Measurements from ENCODE around the gene SEC23IP. TPM values are rescaled to one million over a fixed set of nuclear protein-coding genes. Genes with fewer than 3 reads are reported as not detected.

SEC23IP gene
- 46.1 and 50.7 TPM in 2 replicates for polyA plus RNA-seq (2013)

GRCh38 chr10:119892188-119893065 lies at the start of gene SEC23IP:
SEC23IP (plus strand) TSS chr10:119892730; CDS start chr10:119892783, 53 bp downstream.
- Histone ChIP-seq H2BK12ac (ENCODE audit: low read length) (no peak within 1 kb of the TSS), H3K9ac (ENCODE audit: low read length) (peak within 1 kb of the TSS; percentile 89), H2AK5ac (ENCODE audit: low read length) (peak within 1 kb of the TSS; percentile 13), H3K27me3 (ENCODE audit: insufficient read depth, low read length) (no peaks in the 10 kb centered on the region), H3K14ac (ENCODE audit: low read length) (peak within 1 kb of the TSS; percentile 77), H3K4me3 (ENCODE audit: low read depth, low read length) (peak within 1 kb of the TSS; percentile 82), H3K4ac (ENCODE audit: low read depth, low read length) (peak within 1 kb of the TSS; percentile 95), H3K9me3 (ENCODE audit: insufficient read depth, low read depth, low read length) (peaks cover 2% of the 10 kb centered on the region), H3K36me3 (ENCODE audit: control insufficient read depth in 1 of 2, insufficient read depth in 2 of 2, low read length in 2 of 2) (peaks cover 6% of the 10 kb centered on the region in 2 experiments), H2AFZ (ENCODE audit: insufficient read depth, low read length, poor library complexity) (peak within 1 kb of the TSS; percentile 71), H3K4me2 (ENCODE audit: low read length) (peak within 1 kb of the TSS; percentile 95), H3K23ac (ENCODE audit: low read length) (no peak within 1 kb of the TSS), H2BK120ac (ENCODE audit: insufficient read depth, low read length, poor library complexity) (peak within 1 kb of the TSS; percentile 67), H4K12ac (ENCODE audit: low read depth, low read length) (peak within 1 kb of the TSS; percentile 93), H3K79me2 (ENCODE audit: control insufficient read depth, insufficient read depth, low read length, poor library complexity) (peaks cover 8% of the 10 kb centered on the region), H3K27ac (ENCODE audit: low read depth, low read length) (peak within 1 kb of the TSS; percentile 35), H3K18ac (ENCODE audit: low read length) (peak within 1 kb of the TSS; percentile 80), H3K4me1 (ENCODE audit: control insufficient read depth in 1 of 2, insufficient read depth in 2 of 2, low read length in 2 of 2) (peaks cover 0 to 3% of the 10 kb centered on the region in 2 experiments), H4K8ac (ENCODE audit: low read depth, low read length) (peak within 1 kb of the TSS; percentile 93), H2BK5ac (ENCODE audit: low read depth, low read length, poor library complexity) (peak within 1 kb of the TSS; percentile 65), H4K91ac (ENCODE audit: low read depth, low read length) (peak within 1 kb of the TSS; percentile 79), H3K79me1 (ENCODE audit: low read length) (peaks cover 8% of the 10 kb centered on the region)
- WGBS (ENCODE audit: extremely low coverage, insufficient coverage, insufficient read length): 100% methylated on average over 1 of the region's 61 CpGs
- DNase-seq: peak; percentile 96 to 97

- Histone ChIP-seq H3K79me1 (ENCODE audit: low read length) (peaks cover 4% of the 10 kb centered on the region), H2BK12ac (ENCODE audit: low read length) (no peak overlapping the region), H2AK5ac (ENCODE audit: low read length) (no peak overlapping the region), H3K9ac (ENCODE audit: low read length) (no peak overlapping the region), H3K4ac (ENCODE audit: low read depth, low read length) (no peak overlapping the region), H3K4me1 (ENCODE audit: control insufficient read depth in 1 of 2, insufficient read depth in 2 of 2, low read length in 2 of 2) (peaks cover 4 to 10% of the 10 kb centered on the region in 2 experiments), H4K8ac (ENCODE audit: low read depth, low read length) (no peak overlapping the region), H3K4me3 (ENCODE audit: low read depth, low read length) (no peak overlapping the region), H3K4me2 (ENCODE audit: low read length) (no peak overlapping the region), H3K36me3 (ENCODE audit: control insufficient read depth in 1 of 2, insufficient read depth in 2 of 2, low read length in 2 of 2) (peaks cover 20 to 41% of the 10 kb centered on the region in 2 experiments), H3K27me3 (ENCODE audit: insufficient read depth, low read length) (no peaks in the 10 kb centered on the region), H4K12ac (ENCODE audit: low read depth, low read length) (no peak overlapping the region), H3K9me3 (ENCODE audit: insufficient read depth, low read depth, low read length) (no peaks in the 10 kb centered on the region), H4K91ac (ENCODE audit: low read depth, low read length) (no peak overlapping the region), H2BK120ac (ENCODE audit: insufficient read depth, low read length, poor library complexity) (no peak overlapping the region), H2BK5ac (ENCODE audit: low read depth, low read length, poor library complexity) (no peak overlapping the region), H2AFZ (ENCODE audit: insufficient read depth, low read length, poor library complexity) (no peak overlapping the region), H3K27ac (ENCODE audit: low read depth, low read length) (no peak overlapping the region), H3K23ac (ENCODE audit: low read length) (no peak overlapping the region), H3K79me2 (ENCODE audit: control insufficient read depth, insufficient read depth, low read length, poor library complexity) (peaks cover 3% of the 10 kb centered on the region), H3K18ac (ENCODE audit: low read length) (no peak overlapping the region), H3K14ac (ENCODE audit: low read length) (no peak overlapping the region)
- WGBS (ENCODE audit: extremely low coverage, insufficient coverage, insufficient read length): no CpG with 5 or more reads among the region's 1 CpG
- no peak for DNase-seq
These were observed 46.9 kb upstream of the SEC23IP start for GRCh38 chr10:119845656-119846055.

- H3K4me3 ChIP-seq (ENCODE audit: low read depth, low read length): no peak overlapping the region
- peaks cover 21 to 29% of the 10 kb centered on the region in 2 experiments for H3K36me3 ChIP-seq (ENCODE audit: control insufficient read depth in 1 of 2, insufficient read depth in 2 of 2, low read length in 2 of 2)
- no peak overlapping the region for H4K8ac ChIP-seq (ENCODE audit: low read depth, low read length)
- H2AK5ac ChIP-seq (ENCODE audit: low read length): peak overlapping the region; percentile 39
- H2BK120ac ChIP-seq (ENCODE audit: insufficient read depth, low read length, poor library complexity): no peak overlapping the region
- no CpG with 5 or more reads among the region's 6 CpGs for WGBS (ENCODE audit: extremely low coverage, insufficient coverage, insufficient read length)
- H3K4me2 ChIP-seq (ENCODE audit: low read length): peak overlapping the region; percentile 39
- no peak overlapping the region for H3K4ac ChIP-seq (ENCODE audit: low read depth, low read length)
- no peaks in the 10 kb centered on the region for H3K27me3 ChIP-seq (ENCODE audit: insufficient read depth, low read length)
- no peaks in the 10 kb centered on the region for H3K9me3 ChIP-seq (ENCODE audit: insufficient read depth, low read depth, low read length)
- H4K91ac ChIP-seq (ENCODE audit: low read depth, low read length): peak overlapping the region; percentile 42
- H2BK5ac ChIP-seq (ENCODE audit: low read depth, low read length, poor library complexity): peak overlapping the region; percentile 43
- H3K79me1 ChIP-seq (ENCODE audit: low read length): peaks cover 4% of the 10 kb centered on the region
- peak; percentile 57 to 60 for DNase-seq
- H3K14ac ChIP-seq (ENCODE audit: low read length): peak overlapping the region; percentile 25
- peak overlapping the region; percentile 71 for H3K27ac ChIP-seq (ENCODE audit: low read depth, low read length)
- no peak overlapping the region for H4K12ac ChIP-seq (ENCODE audit: low read depth, low read length)
- no peak overlapping the region for H3K23ac ChIP-seq (ENCODE audit: low read length)
- H2AFZ ChIP-seq (ENCODE audit: insufficient read depth, low read length, poor library complexity): no peak overlapping the region
- H3K18ac ChIP-seq (ENCODE audit: low read length): no peak overlapping the region
- H3K79me2 ChIP-seq (ENCODE audit: control insufficient read depth, insufficient read depth, low read length, poor library complexity): peaks cover 3% of the 10 kb centered on the region
- H3K4me1 ChIP-seq (ENCODE audit: control insufficient read depth in 1 of 2, insufficient read depth in 2 of 2, low read length in 2 of 2): peaks cover 4 to 10% of the 10 kb centered on the region in 2 experiments
- H3K9ac ChIP-seq (ENCODE audit: low read length): no peak overlapping the region
- peak overlapping the region; percentile 34 for H2BK12ac ChIP-seq (ENCODE audit: low read length)
These were observed 43.3 kb upstream of the SEC23IP start for GRCh38 chr10:119849031-119849789.

GRCh38 chr10:119849944-119850343 lies 42.6 kb upstream of the SEC23IP start:
- no peak overlapping the region for H3K9ac ChIP-seq (ENCODE audit: low read length)
- no peak overlapping the region for H3K23ac ChIP-seq (ENCODE audit: low read length)
- H2BK5ac ChIP-seq (ENCODE audit: low read depth, low read length, poor library complexity): no peak overlapping the region
- H3K4ac ChIP-seq (ENCODE audit: low read depth, low read length): no peak overlapping the region
- H2AK5ac ChIP-seq (ENCODE audit: low read length): no peak overlapping the region
- no peaks in the 10 kb centered on the region for H3K9me3 ChIP-seq (ENCODE audit: insufficient read depth, low read depth, low read length)
- peaks cover 3% of the 10 kb centered on the region for H3K79me2 ChIP-seq (ENCODE audit: control insufficient read depth, insufficient read depth, low read length, poor library complexity)
- no peak overlapping the region for H4K12ac ChIP-seq (ENCODE audit: low read depth, low read length)
- peaks cover 4% of the 10 kb centered on the region for H3K79me1 ChIP-seq (ENCODE audit: low read length)
- no peak overlapping the region for H2AFZ ChIP-seq (ENCODE audit: insufficient read depth, low read length, poor library complexity)
- H2BK12ac ChIP-seq (ENCODE audit: low read length): no peak overlapping the region
- H4K91ac ChIP-seq (ENCODE audit: low read depth, low read length): no peak overlapping the region
- H4K8ac ChIP-seq (ENCODE audit: low read depth, low read length): no peak overlapping the region
- H3K4me2 ChIP-seq (ENCODE audit: low read length): no peak overlapping the region
- H3K4me3 ChIP-seq (ENCODE audit: low read depth, low read length): no peak overlapping the region
- H3K18ac ChIP-seq (ENCODE audit: low read length): no peak overlapping the region
- H2BK120ac ChIP-seq (ENCODE audit: insufficient read depth, low read length, poor library complexity): no peak overlapping the region
- no CpG with 5 or more reads among the region's 3 CpGs for WGBS (ENCODE audit: extremely low coverage, insufficient coverage, insufficient read length)
- H3K14ac ChIP-seq (ENCODE audit: low read length): no peak overlapping the region
- H3K27me3 ChIP-seq (ENCODE audit: insufficient read depth, low read length): no peaks in the 10 kb centered on the region
- peaks cover 19 to 23% of the 10 kb centered on the region in 2 experiments for H3K36me3 ChIP-seq (ENCODE audit: control insufficient read depth in 1 of 2, insufficient read depth in 2 of 2, low read length in 2 of 2)
- no peak for DNase-seq
- H3K27ac ChIP-seq (ENCODE audit: low read depth, low read length): no peak overlapping the region
- peaks cover 4 to 10% of the 10 kb centered on the region in 2 experiments for H3K4me1 ChIP-seq (ENCODE audit: control insufficient read depth in 1 of 2, insufficient read depth in 2 of 2, low read length in 2 of 2)

Data from trophoblast cell (in vitro differentiated cells and primary cell).